ENCODE results near the gene HCN4. TPM values are rescaled to one million over a fixed set of nuclear protein-coding genes. Genes with fewer than 3 reads are reported as not detected.

The HCN4 gene
- total and polyA plus RNA-seq, 2 donors (not counting 1 experiment from before 2014, with no cell fraction given), result not detected

GRCh38 chr15:73394782-73395181 lies 26.0 kb upstream of the HCN4 start:
- Histone ChIP-seq H3K36me3 (ENCODE audit: control insufficient read depth, insufficient read depth, low read length) (no peaks in the 10 kb centered on the region), H3K9ac (ENCODE audit: insufficient read depth, low read length) (no peak overlapping the region), H3K27ac (ENCODE audit: insufficient read depth, low read length) (no peak overlapping the region), H3K9me3 (ENCODE audit: control insufficient read depth, insufficient read depth, low read depth, low read length) (no peaks in the 10 kb centered on the region), H3K79me2 (ENCODE audit: control insufficient read depth, insufficient read depth, low read length) (no peaks in the 10 kb centered on the region), H4K20me1 (ENCODE audit: control insufficient read depth, extremely low read depth, insufficient read depth, low read length) (no peaks in the 10 kb centered on the region), H2AFZ (ENCODE audit: low read length) (no peak overlapping the region), H3K27me3 (ENCODE audit: control insufficient read depth, insufficient read depth, low read length) (no peaks in the 10 kb centered on the region), H3K4me1 (ENCODE audit: control insufficient read depth, extremely low read depth, insufficient read depth, low read length) (no peaks in the 10 kb centered on the region), H3K4me2 (ENCODE audit: extremely low read depth, insufficient read depth, low read length) (no peak overlapping the region), H3K4me3 (replicated peaks in 1 of 4; ENCODE audit: control extremely low read depth in 1 of 4, insufficient read depth in 1 of 4, low read depth in 3 of 4, low read length in 4 of 4) (no peak overlapping the region)
- no peak for DNase-seq (ENCODE audit: low read depth in 2 of 2)
- no peak for TF ChIP-seq EZH2 (IDR thresholded peaks at IDR 0.05; ENCODE audit: low read length, missing control alignments)
- TF ChIP-seq, protein P1, sequence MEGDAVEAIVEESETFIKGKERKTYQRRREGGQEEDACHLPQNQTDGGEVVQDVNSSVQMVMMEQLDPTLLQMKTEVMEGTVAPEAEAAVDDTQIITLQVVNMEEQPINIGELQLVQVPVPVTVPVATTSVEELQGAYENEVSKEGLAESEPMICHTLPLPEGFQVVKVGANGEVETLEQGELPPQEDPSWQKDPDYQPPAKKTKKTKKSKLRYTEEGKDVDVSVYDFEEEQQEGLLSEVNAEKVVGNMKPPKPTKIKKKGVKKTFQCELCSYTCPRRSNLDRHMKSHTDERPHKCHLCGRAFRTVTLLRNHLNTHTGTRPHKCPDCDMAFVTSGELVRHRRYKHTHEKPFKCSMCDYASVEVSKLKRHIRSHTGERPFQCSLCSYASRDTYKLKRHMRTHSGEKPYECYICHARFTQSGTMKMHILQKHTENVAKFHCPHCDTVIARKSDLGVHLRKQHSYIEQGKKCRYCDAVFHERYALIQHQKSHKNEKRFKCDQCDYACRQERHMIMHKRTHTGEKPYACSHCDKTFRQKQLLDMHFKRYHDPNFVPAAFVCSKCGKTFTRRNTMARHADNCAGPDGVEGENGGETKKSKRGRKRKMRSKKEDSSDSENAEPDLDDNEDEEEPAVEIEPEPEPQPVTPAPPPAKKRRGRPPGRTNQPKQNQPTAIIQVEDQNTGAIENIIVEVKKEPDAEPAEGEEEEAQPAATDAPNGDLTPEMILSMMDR (conservative IDR thresholded peaks at IDR 0.05 in 1 of 2, IDR thresholded peaks at IDR 0.05 in 1 of 2; ENCODE audit: low read depth in 1 of 2, low read length in 2 of 2), result no peak

DNA sequence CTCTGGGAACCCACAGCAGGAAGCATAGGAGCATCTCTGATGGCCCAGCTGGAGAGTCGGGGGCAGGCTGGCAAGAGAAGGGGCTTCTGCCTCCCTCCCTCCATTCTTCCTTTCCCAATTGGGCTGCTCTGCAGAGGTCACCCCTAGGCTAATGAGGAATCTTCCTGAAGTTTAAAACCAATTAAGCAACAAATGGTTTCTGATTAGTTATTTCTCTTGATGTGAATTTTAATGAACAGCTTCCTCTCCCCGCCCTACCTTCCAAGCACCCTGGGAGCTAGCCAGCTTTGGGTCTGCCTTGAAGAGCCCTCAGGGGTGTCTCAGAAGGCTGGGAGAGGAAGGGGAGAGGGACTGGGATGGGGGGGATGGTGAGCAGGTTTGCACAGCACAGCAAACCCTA lies 24.6 kb upstream of the HCN4 start:
- Histone ChIP-seq H3K4me1 (ENCODE audit: control insufficient read depth, extremely low read depth, insufficient read depth, low read length) (peaks cover 3% of the 10 kb centered on the region), H3K27ac (ENCODE audit: insufficient read depth, low read length) (no peak overlapping the region), H3K4me2 (ENCODE audit: extremely low read depth, insufficient read depth, low read length) (no peak overlapping the region), H3K27me3 (ENCODE audit: control insufficient read depth, insufficient read depth, low read length) (no peaks in the 10 kb centered on the region), H3K9ac (ENCODE audit: insufficient read depth, low read length) (no peak overlapping the region), H3K9me3 (ENCODE audit: control insufficient read depth, insufficient read depth, low read depth, low read length) (no peaks in the 10 kb centered on the region), H3K79me2 (ENCODE audit: control insufficient read depth, insufficient read depth, low read length) (no peaks in the 10 kb centered on the region), H3K4me3 (replicated peaks in 1 of 4; ENCODE audit: control extremely low read depth in 1 of 4, insufficient read depth in 1 of 4, low read depth in 3 of 4, low read length in 4 of 4) (no peak overlapping the region), H4K20me1 (ENCODE audit: control insufficient read depth, extremely low read depth, insufficient read depth, low read length) (no peaks in the 10 kb centered on the region), H2AFZ (ENCODE audit: low read length) (no peak overlapping the region), H3K36me3 (ENCODE audit: control insufficient read depth, insufficient read depth, low read length) (no peaks in the 10 kb centered on the region)
- TF ChIP-seq, protein P1 (conservative IDR thresholded peaks at IDR 0.05 in 1 of 2, IDR thresholded peaks at IDR 0.05 in 1 of 2; ENCODE audit: low read depth in 1 of 2, low read length in 2 of 2), result no peak
- TF ChIP-seq EZH2 (IDR thresholded peaks at IDR 0.05; ENCODE audit: low read length, missing control alignments), result no peak
- no peak for DNase-seq (ENCODE audit: low read depth in 2 of 2)

DNA sequence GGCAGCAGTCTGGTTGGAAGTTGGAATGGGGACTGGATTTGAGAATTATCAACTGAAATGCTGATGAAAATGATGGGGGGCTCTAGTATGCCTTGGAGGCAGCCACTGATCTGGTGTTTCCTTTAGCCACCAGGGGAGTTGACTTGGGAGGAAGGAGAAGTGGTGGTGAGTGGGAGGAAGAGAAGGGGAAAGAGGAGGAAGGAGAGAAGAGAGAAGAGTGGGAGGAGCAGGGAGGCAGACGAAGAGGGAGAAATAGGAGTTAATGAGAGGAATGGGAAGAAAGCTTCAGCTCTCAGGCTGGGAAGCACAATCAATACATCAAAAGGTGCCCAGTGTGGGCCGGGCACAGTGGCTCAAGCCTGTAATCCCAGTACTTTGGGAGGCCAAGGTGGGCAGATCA lies 23.3 kb upstream of the HCN4 start:
- Histone ChIP-seq H3K27ac (ENCODE audit: insufficient read depth, low read length) (no peak overlapping the region), H3K9me3 (ENCODE audit: control insufficient read depth, insufficient read depth, low read depth, low read length) (no peaks in the 10 kb centered on the region), H3K9ac (ENCODE audit: insufficient read depth, low read length) (no peak overlapping the region), H3K79me2 (ENCODE audit: control insufficient read depth, insufficient read depth, low read length) (no peaks in the 10 kb centered on the region), H3K27me3 (ENCODE audit: control insufficient read depth, insufficient read depth, low read length) (no peaks in the 10 kb centered on the region), H3K4me3 (replicated peaks in 1 of 4; ENCODE audit: control extremely low read depth in 1 of 4, insufficient read depth in 1 of 4, low read depth in 3 of 4, low read length in 4 of 4) (no peak overlapping the region), H3K4me2 (ENCODE audit: extremely low read depth, insufficient read depth, low read length) (no peak overlapping the region), H2AFZ (ENCODE audit: low read length) (no peak overlapping the region), H3K4me1 (ENCODE audit: control insufficient read depth, extremely low read depth, insufficient read depth, low read length) (peaks cover 3% of the 10 kb centered on the region), H4K20me1 (ENCODE audit: control insufficient read depth, extremely low read depth, insufficient read depth, low read length) (no peaks in the 10 kb centered on the region), H3K36me3 (ENCODE audit: control insufficient read depth, insufficient read depth, low read length) (no peaks in the 10 kb centered on the region)
- DNase-seq (ENCODE audit: low read depth in 2 of 2), result no peak
- TF ChIP-seq, protein P1 (conservative IDR thresholded peaks at IDR 0.05 in 1 of 2, IDR thresholded peaks at IDR 0.05 in 1 of 2; ENCODE audit: low read depth in 1 of 2, low read length in 2 of 2), result no peak
- no peak for TF ChIP-seq EZH2 (IDR thresholded peaks at IDR 0.05; ENCODE audit: low read length, missing control alignments)
